PC-3 (cell line): ENCODE measurements around the gene MEGF6. TPM values are rescaled to one million over a fixed set of nuclear protein-coding genes. Genes with fewer than 3 reads are reported as not detected.

ENCODE experiments used
- ATAC-seq: fragments of 200-7000 bp; cut with Tn5 transposase; 2 replicates; pipeline ENCODE4 v1.9.1; 2020; ENCODE audit warnings: mild to moderate bottlenecking, moderate library complexity
- BruUV-seq: library from RNA; stranded (reverse); fragments of 400-500 nt; replicated peaks from 2 replicates; lab custom pipeline; 2021; lab: Mats Ljungman, UMichigan
- CTCF ChIA-PET: fragments of 300-600 bp; sonication (Branson Sonifier 250); formaldehyde crosslinking; loops from one replicate; lab custom pipeline; 2022; ENCODE audit warnings: antibody characterized with exemption; lab: Charles Lee
- POLR2A ChIA-PET: fragments of 300-600 bp; sonication (Branson Sonifier 250); formaldehyde crosslinking; loops from one replicate; lab custom pipeline; 2022; ENCODE audit warnings: antibody characterized with exemption; ENCODE audit not compliant: unreplicated experiment; lab: Charles Lee
- DNase-seq: peaks from one replicate; pipeline ENCODE4 v3.0.0-alpha.2; 2015
- H2AFZ ChIP-seq: fragments of 300-600 bp; sonication (generic); 2 replicates; pipeline ENCODE4 v1.6.0; 2016; ENCODE audit warnings: antibody characterized with exemption, low read length
- H3F3A ChIP-seq: fragments of 300-600 bp; sonication (generic); one replicate; pipeline ENCODE4 v1.6.0; 2017; ENCODE audit warnings: antibody characterized with exemption, low read length, control low read depth, mild to moderate bottlenecking; ENCODE audit not compliant: unreplicated experiment
- H3K27ac ChIP-seq: fragments of 300-600 bp; sonication (generic); 2 replicates; pipeline ENCODE4 v1.5.1; 2016; ENCODE audit warnings: mild to moderate bottlenecking, low read length
- H3K27me3 ChIP-seq: fragments of 300-600 bp; sonication (generic); 2 replicates; pipeline ENCODE4 v1.6.1; 2016; ENCODE audit warnings: low read length, mixed read lengths
- H3K36me3 ChIP-seq: fragments of 300-600 bp; sonication (generic); 2 replicates; pipeline ENCODE4 v1.6.1; 2016; ENCODE audit warnings: low read depth, mixed run types, low read length, mixed read lengths
- H3K4me1 ChIP-seq: fragments of 300-600 bp; sonication (generic); 2 replicates; pipeline ENCODE4 v1.5.1; 2016; ENCODE audit warnings: low read length; ENCODE audit not compliant: insufficient read depth
- H3K4me2 ChIP-seq: fragments of 300-600 bp; sonication (generic); 2 replicates; pipeline ENCODE4 v1.6.0; 2016; ENCODE audit warnings: low read length
- H3K4me3 ChIP-seq: fragments of 300-600 bp; sonication (generic); 2 replicates; pipeline ENCODE4 v1.5.1; 2016; ENCODE audit warnings: mild to moderate bottlenecking, low read length, mixed read lengths
- H3K79me2 ChIP-seq: fragments of 300-600 bp; sonication (generic); 2 replicates; pipeline ENCODE4 v1.6.1; 2017; ENCODE audit warnings: low read length, mixed read lengths
- H3K9ac ChIP-seq: fragments of 300-600 bp; sonication (generic); 2 replicates; pipeline ENCODE4 v1.6.0; 2016; ENCODE audit warnings: mild to moderate bottlenecking, low read length
- H3K9me2 ChIP-seq: fragments of 300-600 bp; sonication (generic); replicated peaks from 2 replicates; pipeline ENCODE4 v1.6.1; 2016; ENCODE audit warnings: mixed run types, low read length, mixed read lengths
- H3K9me3 ChIP-seq: fragments of 300-600 bp; sonication (generic); 2 replicates; pipeline ENCODE4 v1.6.1; 2016; ENCODE audit warnings: low read length, mixed read lengths
- H4K20me1 ChIP-seq: fragments of 300-600 bp; sonication (generic); 2 replicates; pipeline ENCODE4 v1.6.1; 2016; ENCODE audit warnings: low read length, mixed read lengths
- CTCF ChIP-seq: fragments of 300-600 bp; sonication (generic); conservative IDR thresholded peaks from 2 replicates; pipeline ENCODE4 v1.5.1; 2017; ENCODE audit warnings: antibody characterized with exemption, low read depth, mild to moderate bottlenecking, low read length
- EZH2 ChIP-seq: fragments of 300-600 bp; sonication (generic); IDR thresholded peaks from one replicate; pipeline ENCODE4 v1.6.1; 2017; ENCODE audit warnings: antibody characterized with exemption, mild to moderate bottlenecking, low read length; ENCODE audit not compliant: unreplicated experiment
- EZH2phosphoT487 ChIP-seq: fragments of 300-600 bp; sonication (generic); IDR thresholded peaks from 2 replicates; pipeline ENCODE4 v1.6.1; 2018; ENCODE audit warnings: mild to moderate bottlenecking, antibody characterized with exemption, low read length, borderline replicate concordance
- intact Hi-C: fragments of 100-400 bp; cut with micrococcal nuclease; formaldehyde crosslinking; loops from 2 replicates; pipeline ENCODE4 v1.9.0; 2023
- total RNA-seq: library from RNA; depleted of rRNA; stranded (reverse); fragments of >200 nt; gene quantifications from 2 replicates; pipeline ENCODE4 v1.2.3, GENCODE V29; 2014

The MEGF6 gene
- total RNA-seq, 1 experiment from 2014 or later = 32.5 TPM

DNA sequence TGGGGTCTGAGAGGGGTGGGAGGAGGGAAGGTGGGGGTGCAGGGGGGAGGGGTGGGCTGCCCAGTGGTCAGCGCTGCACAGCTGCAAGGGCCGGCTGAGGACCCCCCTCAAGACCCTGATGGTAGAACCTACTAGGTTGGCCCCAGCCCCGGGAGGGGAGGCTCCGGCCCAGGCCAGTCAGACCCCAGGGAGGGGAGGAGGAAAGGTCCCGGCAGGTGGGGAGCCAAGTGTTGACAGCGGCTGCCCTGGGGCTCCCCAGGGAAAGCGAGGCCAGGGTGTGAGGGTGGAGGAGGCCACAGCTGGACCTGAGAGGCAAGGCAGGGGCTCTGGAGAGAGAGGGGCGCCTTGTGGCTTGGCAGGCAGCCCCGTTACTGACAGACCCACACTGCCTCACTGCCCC is 31.1 kb downstream of the MEGF6 start:
- no peaks in the 10 kb centered on the region for H3K4me1 ChIP-seq
- no peaks in the 10 kb centered on the region for H4K20me1 ChIP-seq
- no peaks in the 10 kb centered on the region for H3K36me3 ChIP-seq
- no TSS peak for BruUV-seq
- intact Hi-C loops = no loop called here
- POLR2A ChIA-PET = no interaction called here
- H3K27me3 ChIP-seq = no peaks in the 10 kb centered on the region
- no peaks in the 10 kb centered on the region for H3K79me2 ChIP-seq
- no peak overlapping the region for H3K4me2 ChIP-seq
- TF ChIP-seq CTCF (no peak), EZH2 (no peak), EZH2phosphoT487 (no peak)
- H3K9me2 ChIP-seq = no peaks in the 10 kb centered on the region
- DNase-seq = no peak
- H2AFZ ChIP-seq = no peak overlapping the region
- H3K9me3 ChIP-seq = no peaks in the 10 kb centered on the region
- no peaks in the 10 kb centered on the region for H3F3A ChIP-seq
- no peak for ATAC-seq
- H3K9ac ChIP-seq = no peak overlapping the region
- no peak overlapping the region for H3K27ac ChIP-seq
- CTCF ChIA-PET = no interaction called here
- H3K4me3 ChIP-seq = no peak overlapping the region

GRCh38 chr1:3579626-3580025 is 31.7 kb downstream of the MEGF6 start:
- CTCF ChIA-PET = no interaction called here

DNA sequence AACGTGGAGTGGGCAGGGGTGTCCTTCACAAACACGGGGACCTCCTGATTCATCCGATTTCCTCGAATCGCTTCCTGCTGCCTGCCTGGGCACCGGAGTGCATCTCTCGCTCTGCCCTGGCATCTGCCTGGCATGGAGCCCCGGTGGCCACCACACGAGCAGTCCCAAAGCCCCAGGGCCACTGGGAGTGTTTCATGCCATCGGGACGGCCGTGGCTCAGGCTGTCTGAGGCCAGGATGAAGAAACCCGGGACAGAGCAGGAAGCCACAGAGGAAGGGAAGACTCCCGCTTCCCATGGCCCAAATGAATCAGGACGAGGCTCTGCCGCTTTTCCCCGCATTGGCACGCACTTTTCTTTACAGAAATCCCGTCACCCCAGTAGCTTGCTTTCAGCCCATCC is 32.4 kb downstream of the MEGF6 start:
- Histone ChIP-seq H3K36me3 (no peaks in the 10 kb centered on the region), H3K27ac (no peak overlapping the region), H4K20me1 (no peaks in the 10 kb centered on the region), H3K27me3 (no peaks in the 10 kb centered on the region), H3K9me2 (no peaks in the 10 kb centered on the region), H3K4me1 (no peaks in the 10 kb centered on the region), H3K79me2 (no peaks in the 10 kb centered on the region), H3K9ac (no peak overlapping the region), H3K4me3 (no peak overlapping the region), H3F3A (no peaks in the 10 kb centered on the region), H3K9me3 (no peaks in the 10 kb centered on the region), H3K4me2 (no peak overlapping the region), H2AFZ (no peak overlapping the region)
- ChIA-PET POLR2A (no interaction called here), CTCF (no interaction called here)
- BruUV-seq = no TSS peak
- ATAC-seq (no peak), DNase-seq (no peak)
- TF ChIP-seq CTCF (no peak), EZH2 (no peak), EZH2phosphoT487 (no peak)
- intact Hi-C loops = no loop called here

More at GRCh38 chr1:3579626-3580025, 31.7 kb downstream of the MEGF6 start:
- Histone ChIP-seq H3K4me1 (no peaks in the 10 kb centered on the region), H3K9me2 (no peaks in the 10 kb centered on the region), H4K20me1 (no peaks in the 10 kb centered on the region), H3K79me2 (no peaks in the 10 kb centered on the region), H3K27me3 (no peaks in the 10 kb centered on the region), H3K36me3 (no peaks in the 10 kb centered on the region), H3F3A (no peaks in the 10 kb centered on the region), H3K9me3 (no peaks in the 10 kb centered on the region), H3K4me3 (no peak overlapping the region), H3K9ac (no peak overlapping the region), H3K27ac (no peak overlapping the region), H3K4me2 (no peak overlapping the region), H2AFZ (no peak overlapping the region)
- no TSS peak for BruUV-seq
- POLR2A ChIA-PET = no interaction called here
- no peak for ATAC-seq
- DNase-seq = no peak
- TF ChIP-seq CTCF (no peak), EZH2 (no peak), EZH2phosphoT487 (no peak)
- intact Hi-C loops = no loop called here
